HG03060 (cell line): ENCODE results near the gene RDH8.

Source experiments
- ATAC-seq: cut with Tn5 transposase; IDR thresholded peaks from one replicate; pipeline ENCODE4 v1.9.1; 2021; ENCODE audit warnings: low read depth, moderate number of reproducible peaks; ENCODE audit not compliant: unreplicated experiment

RDH8 gene

GRCh38 chr19:10027158-10027997, 14.1 kb downstream of the RDH8 start:
- ATAC-seq = no peak

GRCh38 chr19:10033614-10034013, 20.3 kb downstream of the RDH8 start:
- ATAC-seq = no peak

- no peak for ATAC-seq
These were observed 23.4 kb downstream of the RDH8 start for GRCh38 chr19:10036601-10037071.

GRCh38 chr19:10037367-10037766, 24.1 kb downstream of the RDH8 start:
- ATAC-seq = no peak

- ATAC-seq = no peak
These were observed 24.5 kb downstream of the RDH8 start for GRCh38 chr19:10037809-10038208.

GRCh38 chr19:10043286-10043927, 30.1 kb downstream of the RDH8 start:
- no peak for ATAC-seq

GRCh38 chr19:10044390-10044789, 31.1 kb downstream of the RDH8 start:
- no peak for ATAC-seq

GRCh38 chr19:10045371-10045770, 32.1 kb downstream of the RDH8 start:
- no peak for ATAC-seq

GRCh38 chr19:10049626-10050025, 36.3 kb downstream of the RDH8 start:
- ATAC-seq = no peak

- no peak for ATAC-seq
These were observed 39.5 kb downstream of the RDH8 start for GRCh38 chr19:10052602-10053360.

- no peak for ATAC-seq
These were observed 48.5 kb downstream of the RDH8 start for GRCh38 chr19:10061717-10062310.

GRCh38 chr19:10068205-10068604, 54.9 kb downstream of the RDH8 start:
- ATAC-seq = no peak

- ATAC-seq = no peak
These were observed 55.8 kb downstream of the RDH8 start for GRCh38 chr19:10069046-10069445.

- ATAC-seq = no peak
These were observed 57.6 kb downstream of the RDH8 start for GRCh38 chr19:10070730-10071446.
